ENCODE data around the gene NMT2.

Gene NMT2

DNA sequence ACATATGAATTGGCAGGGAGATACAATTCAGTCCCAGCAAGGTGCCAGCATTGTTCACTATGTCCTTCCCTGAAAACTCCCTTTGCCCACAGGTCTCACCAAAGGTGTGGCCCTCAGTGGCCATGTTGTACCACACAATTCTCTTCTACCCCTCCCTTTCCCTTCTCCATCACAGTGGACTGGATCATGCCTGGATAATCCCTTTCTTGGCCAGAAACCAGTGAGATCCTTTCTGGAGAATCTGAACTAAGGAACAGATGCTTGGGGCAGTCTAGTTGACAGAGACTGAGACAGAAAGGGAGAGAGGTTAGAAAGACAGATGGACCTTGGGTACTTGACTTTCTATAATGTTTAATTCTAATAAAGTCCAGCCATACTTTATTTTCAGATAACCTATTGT is 9.5 kb downstream of the NMT2 start:
- H3K36me3 ChIP-seq (ENCODE audit: control insufficient read depth in 2 of 2, insufficient read depth in 2 of 2, low read length in 2 of 2): no peaks in the 10 kb centered on the region
- no peak overlapping the region for H3K4me3 ChIP-seq (ENCODE audit: low read length in 2 of 2)
- H3K27me3 ChIP-seq (ENCODE audit: control insufficient read depth in 1 of 2, insufficient read depth in 2 of 2, low read length in 2 of 2): no peaks in the 10 kb centered on the region
- no peak overlapping the region for H3K9ac ChIP-seq (ENCODE audit: low read length in 2 of 2)
- no peak overlapping the region for H3K27ac ChIP-seq (ENCODE audit: low read length)
- H3K9me3 ChIP-seq (ENCODE audit: control insufficient read depth in 2 of 2, low read length in 2 of 2): no peaks in the 10 kb centered on the region
- no peaks in the 10 kb centered on the region for H3K4me1 ChIP-seq (ENCODE audit: control insufficient read depth, insufficient read depth, low read length)

DNA sequence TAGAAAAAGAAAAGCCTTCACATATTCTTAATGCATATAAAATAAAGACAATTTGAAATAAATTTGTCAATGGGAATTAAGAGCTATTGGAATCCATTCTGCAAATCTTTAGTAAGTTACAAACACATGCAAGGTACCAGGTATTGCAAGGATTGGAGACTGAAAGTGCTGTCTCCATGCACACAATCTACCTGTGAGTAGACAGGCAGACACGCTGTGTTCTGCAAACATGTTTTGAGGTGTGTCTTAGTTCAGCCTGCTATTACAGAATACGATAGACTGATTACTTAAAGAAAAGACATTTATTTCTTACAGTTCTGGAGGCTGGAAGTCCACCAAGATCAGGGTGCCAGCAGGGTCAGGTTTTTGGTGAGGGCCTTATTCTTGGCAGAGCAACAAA is 10.0 kb downstream of the NMT2 start:
- Histone ChIP-seq H3K4me1 (ENCODE audit: control insufficient read depth, insufficient read depth, low read length) (no peaks in the 10 kb centered on the region), H3K9me3 (ENCODE audit: control insufficient read depth in 2 of 2, low read length in 2 of 2) (no peaks in the 10 kb centered on the region), H3K36me3 (ENCODE audit: control insufficient read depth in 2 of 2, insufficient read depth in 2 of 2, low read length in 2 of 2) (no peaks in the 10 kb centered on the region), H3K27ac (ENCODE audit: low read length) (no peak overlapping the region), H3K9ac (ENCODE audit: low read length in 2 of 2) (no peak overlapping the region), H3K4me3 (ENCODE audit: low read length in 2 of 2) (no peak overlapping the region), H3K27me3 (ENCODE audit: control insufficient read depth in 1 of 2, insufficient read depth in 2 of 2, low read length in 2 of 2) (no peaks in the 10 kb centered on the region)

DNA sequence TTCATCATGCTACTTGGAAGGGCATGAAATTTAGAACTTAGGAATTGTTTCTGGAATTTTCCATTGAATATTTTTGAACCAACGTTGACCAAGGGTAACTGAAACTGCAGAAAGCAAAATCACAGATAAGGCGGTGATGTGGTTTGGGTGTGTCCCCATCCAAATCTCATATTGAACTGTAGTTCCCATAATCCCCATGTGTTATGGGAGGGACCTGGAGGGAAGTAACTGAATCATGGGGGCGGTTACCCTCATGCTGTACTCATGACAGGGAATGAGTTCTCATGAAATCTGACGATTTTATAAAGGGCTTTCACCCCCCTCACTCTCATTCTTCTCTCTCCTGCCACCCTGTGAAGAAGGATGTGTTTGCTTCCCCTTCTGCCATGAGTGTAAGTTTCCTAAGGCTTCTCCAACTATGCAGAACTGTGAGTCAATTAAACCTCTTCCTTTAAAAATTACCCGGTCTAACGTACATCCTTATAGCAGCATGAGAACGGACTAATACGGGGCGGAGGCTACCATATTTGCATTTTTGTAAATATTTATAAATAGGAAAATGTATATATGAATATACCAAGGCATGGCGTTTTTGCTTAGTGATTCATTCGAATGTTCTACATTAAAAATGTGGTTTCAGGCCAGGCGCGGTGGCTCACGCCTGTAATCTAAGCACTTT is 12.4 kb downstream of the NMT2 start:
- Histone ChIP-seq H3K36me3 (ENCODE audit: control insufficient read depth in 2 of 2, insufficient read depth in 2 of 2, low read length in 2 of 2) (no peaks in the 10 kb centered on the region), H3K9me3 (ENCODE audit: control insufficient read depth in 2 of 2, low read length in 2 of 2) (no peaks in the 10 kb centered on the region), H3K27ac (ENCODE audit: low read length) (no peak overlapping the region), H3K4me1 (ENCODE audit: control insufficient read depth, insufficient read depth, low read length) (no peaks in the 10 kb centered on the region), H3K4me3 (ENCODE audit: low read length in 2 of 2) (no peak overlapping the region), H3K27me3 (ENCODE audit: control insufficient read depth in 1 of 2, insufficient read depth in 2 of 2, low read length in 2 of 2) (no peaks in the 10 kb centered on the region), H3K9ac (ENCODE audit: low read length in 2 of 2) (no peak overlapping the region)

DNA sequence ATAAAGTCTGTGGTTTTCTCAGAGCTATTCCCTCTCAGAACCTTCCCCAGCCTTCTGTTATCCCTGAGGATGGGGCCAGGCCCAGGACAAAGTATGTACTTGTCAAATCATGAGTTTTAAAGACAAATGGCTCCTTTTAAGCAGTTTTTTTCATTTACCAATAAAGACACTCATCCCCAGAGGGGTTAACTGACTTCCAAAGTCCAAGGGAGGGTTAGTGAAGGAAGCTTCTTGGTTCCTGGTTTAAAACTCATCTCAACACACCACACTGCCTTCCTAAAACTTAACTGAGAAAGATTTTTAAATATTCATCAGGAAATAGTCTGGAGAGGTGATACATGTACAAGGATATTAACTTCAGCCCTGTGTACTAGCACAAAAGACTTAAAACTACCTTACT is 15.9 kb downstream of the NMT2 start:
- Histone ChIP-seq H3K9me3 (ENCODE audit: control insufficient read depth in 2 of 2, low read length in 2 of 2) (no peaks in the 10 kb centered on the region), H3K36me3 (ENCODE audit: control insufficient read depth in 2 of 2, insufficient read depth in 2 of 2, low read length in 2 of 2) (no peaks in the 10 kb centered on the region), H3K27ac (ENCODE audit: low read length) (no peak overlapping the region), H3K9ac (ENCODE audit: low read length in 2 of 2) (no peak overlapping the region), H3K4me1 (ENCODE audit: control insufficient read depth, insufficient read depth, low read length) (no peaks in the 10 kb centered on the region), H3K27me3 (ENCODE audit: control insufficient read depth in 1 of 2, insufficient read depth in 2 of 2, low read length in 2 of 2) (no peaks in the 10 kb centered on the region), H3K4me3 (ENCODE audit: low read length in 2 of 2) (no peak overlapping the region)

DNA sequence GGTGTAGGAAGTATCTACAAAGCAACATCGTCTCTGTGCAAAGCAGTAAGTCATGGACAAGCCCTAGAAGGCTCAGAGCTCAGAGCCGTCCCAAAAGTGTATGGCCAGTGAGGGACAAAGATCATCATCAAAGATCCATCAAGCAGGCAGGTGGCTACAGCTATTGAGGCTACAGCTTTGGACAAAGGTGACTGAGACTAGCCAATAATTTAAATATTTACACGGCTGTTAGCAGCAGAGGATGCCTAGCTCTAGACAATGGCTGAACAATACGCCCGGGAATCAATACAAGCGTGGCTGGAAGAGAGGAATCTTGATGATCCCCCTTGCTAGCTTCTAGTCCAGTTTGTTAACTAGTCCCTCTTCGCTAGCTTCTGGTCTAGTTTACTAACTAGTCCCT is 17.9 kb downstream of the NMT2 start:
- no peaks in the 10 kb centered on the region for H3K36me3 ChIP-seq (ENCODE audit: control insufficient read depth in 2 of 2, insufficient read depth in 2 of 2, low read length in 2 of 2)
- no peak overlapping the region for H3K27ac ChIP-seq (ENCODE audit: low read length)
- H3K9ac ChIP-seq (ENCODE audit: low read length in 2 of 2): no peak overlapping the region

DNA sequence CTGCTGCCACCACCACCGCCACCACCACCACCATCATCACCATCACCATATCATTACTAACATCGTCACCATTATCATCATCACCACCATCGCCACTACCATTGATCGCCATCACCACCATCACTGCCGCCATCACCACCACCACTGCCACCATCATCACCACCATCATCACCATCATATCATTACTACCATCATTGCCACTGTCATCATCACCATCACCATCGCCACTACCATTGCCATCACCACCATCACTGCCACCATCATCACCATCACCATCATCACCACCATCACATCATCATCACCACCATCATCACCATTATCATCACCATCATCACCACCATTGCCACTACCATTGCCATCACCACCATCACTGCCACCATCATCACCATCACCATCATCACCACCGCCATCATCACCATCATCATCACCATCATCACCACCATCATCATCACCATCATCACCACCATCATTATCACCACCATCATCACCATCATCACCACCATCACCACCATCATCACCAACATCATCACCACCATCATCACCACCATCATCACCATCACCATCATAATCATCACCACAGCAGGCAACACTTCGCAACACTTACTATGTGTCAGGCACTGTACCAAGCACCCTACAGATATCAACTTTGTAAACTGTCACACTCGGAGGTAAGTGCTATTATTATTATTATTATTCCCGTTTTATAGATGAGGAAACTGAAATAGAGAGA is 19.3 kb downstream of the NMT2 start:
- H3K36me3 ChIP-seq (ENCODE audit: control insufficient read depth in 2 of 2, insufficient read depth in 2 of 2, low read length in 2 of 2): no peaks in the 10 kb centered on the region
- no peaks in the 10 kb centered on the region for H3K27me3 ChIP-seq (ENCODE audit: control insufficient read depth in 1 of 2, insufficient read depth in 2 of 2, low read length in 2 of 2)
- no peaks in the 10 kb centered on the region for H3K9me3 ChIP-seq (ENCODE audit: control insufficient read depth in 2 of 2, low read length in 2 of 2)
- no peak overlapping the region for H3K27ac ChIP-seq (ENCODE audit: low read length)
- H3K4me3 ChIP-seq (ENCODE audit: low read length in 2 of 2): no peak overlapping the region
- no peak overlapping the region for H3K9ac ChIP-seq (ENCODE audit: low read length in 2 of 2)
- H3K4me1 ChIP-seq (ENCODE audit: control insufficient read depth, insufficient read depth, low read length): no peaks in the 10 kb centered on the region

More for the DNA sequence above, 17.9 kb downstream of the NMT2 start:
- H3K27me3 ChIP-seq (ENCODE audit: control insufficient read depth in 1 of 2, insufficient read depth in 2 of 2, low read length in 2 of 2): no peaks in the 10 kb centered on the region
- H3K4me1 ChIP-seq (ENCODE audit: control insufficient read depth, insufficient read depth, low read length): no peaks in the 10 kb centered on the region
- no peaks in the 10 kb centered on the region for H3K9me3 ChIP-seq (ENCODE audit: control insufficient read depth in 2 of 2, low read length in 2 of 2)
- no peak overlapping the region for H3K4me3 ChIP-seq (ENCODE audit: low read length in 2 of 2)

DNA sequence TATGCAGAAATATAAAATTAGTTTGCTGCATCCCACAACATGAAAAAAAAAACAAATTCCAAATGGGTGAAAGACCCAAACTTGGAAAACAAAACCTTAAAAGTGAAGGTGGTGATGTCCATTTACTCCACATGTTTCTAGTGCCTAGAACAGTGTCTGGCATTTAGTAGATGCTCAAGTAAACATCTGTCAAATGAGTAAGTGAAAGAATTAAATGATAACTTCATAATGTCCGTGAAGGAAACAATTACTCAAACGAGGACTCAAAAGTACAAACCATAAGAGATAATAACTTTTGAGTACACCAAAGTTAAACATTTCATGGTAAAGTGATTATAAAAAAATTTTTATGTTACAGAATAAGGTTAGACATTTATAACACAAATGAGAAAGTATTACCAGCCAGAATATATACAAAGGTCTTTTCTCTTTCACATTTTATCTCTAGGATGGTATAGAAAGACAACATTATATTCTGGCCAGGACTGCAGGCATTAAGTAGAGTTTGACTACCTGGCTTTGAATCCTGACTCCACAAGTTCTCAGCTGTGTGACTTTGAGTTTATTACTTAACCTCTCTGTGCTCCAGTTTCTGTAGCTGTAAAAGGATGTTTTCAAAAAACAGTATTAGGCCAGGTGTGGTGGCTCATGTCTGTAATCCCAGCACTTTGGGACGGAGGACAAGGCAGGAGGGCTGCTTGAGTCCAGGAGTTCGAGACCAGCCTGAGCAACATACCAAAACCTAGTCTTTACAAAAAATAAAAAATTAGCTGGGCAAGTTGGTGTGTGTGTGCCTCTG is 20.7 kb downstream of the NMT2 start:
- Histone ChIP-seq H3K27me3 (ENCODE audit: control insufficient read depth in 1 of 2, insufficient read depth in 2 of 2, low read length in 2 of 2) (no peaks in the 10 kb centered on the region), H3K9me3 (ENCODE audit: control insufficient read depth in 2 of 2, low read length in 2 of 2) (no peaks in the 10 kb centered on the region), H3K4me1 (ENCODE audit: control insufficient read depth, insufficient read depth, low read length) (no peaks in the 10 kb centered on the region), H3K4me3 (ENCODE audit: low read length in 2 of 2) (no peak overlapping the region), H3K9ac (ENCODE audit: low read length in 2 of 2) (no peak overlapping the region), H3K27ac (ENCODE audit: low read length) (no peak overlapping the region), H3K36me3 (ENCODE audit: control insufficient read depth in 2 of 2, insufficient read depth in 2 of 2, low read length in 2 of 2) (no peaks in the 10 kb centered on the region)

DNA sequence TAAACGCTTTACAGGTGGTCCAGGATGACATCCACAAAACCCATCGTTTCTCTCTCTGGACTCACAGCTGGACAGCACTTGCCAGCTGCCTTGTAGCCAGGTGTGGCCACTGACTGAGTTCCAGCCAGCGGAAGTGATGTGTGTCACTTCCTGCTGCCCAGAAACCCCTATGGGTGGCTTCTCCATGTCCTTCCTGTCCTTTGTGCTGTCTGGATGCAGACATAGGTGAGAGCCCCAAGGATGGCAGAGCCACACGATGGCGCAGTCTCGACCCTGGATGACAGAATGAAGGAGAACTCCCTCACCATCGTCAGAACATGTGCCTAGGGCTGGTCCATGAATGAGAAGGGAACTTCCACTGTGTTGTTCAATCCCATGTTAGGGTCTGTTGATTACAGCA is 22.1 kb downstream of the NMT2 start:
- Histone ChIP-seq H3K36me3 (ENCODE audit: control insufficient read depth in 2 of 2, insufficient read depth in 2 of 2, low read length in 2 of 2) (no peaks in the 10 kb centered on the region), H3K9ac (ENCODE audit: low read length in 2 of 2) (no peak overlapping the region), H3K4me1 (ENCODE audit: control insufficient read depth, insufficient read depth, low read length) (no peaks in the 10 kb centered on the region), H3K27ac (ENCODE audit: low read length) (no peak overlapping the region), H3K4me3 (ENCODE audit: low read length in 2 of 2) (no peak overlapping the region), H3K9me3 (ENCODE audit: control insufficient read depth in 2 of 2, low read length in 2 of 2) (no peaks in the 10 kb centered on the region), H3K27me3 (ENCODE audit: control insufficient read depth in 1 of 2, insufficient read depth in 2 of 2, low read length in 2 of 2) (no peaks in the 10 kb centered on the region)

DNA sequence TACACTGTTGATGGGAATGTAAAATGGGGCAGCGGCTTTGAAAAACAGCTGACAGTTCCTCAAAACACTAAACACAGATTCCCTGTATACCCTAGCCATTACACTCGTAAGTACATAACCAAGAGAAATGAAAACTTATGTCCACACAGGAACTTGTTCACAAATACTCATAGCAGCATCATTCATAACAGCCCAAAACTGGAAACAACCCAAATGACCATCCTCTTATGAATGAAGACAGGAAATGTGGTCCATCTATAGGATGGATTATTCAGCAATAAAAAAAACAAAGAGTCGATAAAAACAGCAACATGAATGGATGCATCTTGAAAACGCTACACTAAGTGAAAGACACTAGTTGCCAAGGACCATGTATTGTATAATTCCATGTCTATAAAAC is 23.7 kb downstream of the NMT2 start:
- Histone ChIP-seq H3K9ac (ENCODE audit: low read length in 2 of 2) (no peak overlapping the region), H3K9me3 (ENCODE audit: control insufficient read depth in 2 of 2, low read length in 2 of 2) (no peaks in the 10 kb centered on the region), H3K27ac (ENCODE audit: low read length) (no peak overlapping the region), H3K27me3 (ENCODE audit: control insufficient read depth in 1 of 2, insufficient read depth in 2 of 2, low read length in 2 of 2) (no peaks in the 10 kb centered on the region), H3K4me3 (ENCODE audit: low read length in 2 of 2) (no peak overlapping the region), H3K36me3 (ENCODE audit: control insufficient read depth in 2 of 2, insufficient read depth in 2 of 2, low read length in 2 of 2) (peaks cover 0 to 5% of the 10 kb centered on the region in 2 donors), H3K4me1 (ENCODE audit: control insufficient read depth, insufficient read depth, low read length) (no peaks in the 10 kb centered on the region)

DNA sequence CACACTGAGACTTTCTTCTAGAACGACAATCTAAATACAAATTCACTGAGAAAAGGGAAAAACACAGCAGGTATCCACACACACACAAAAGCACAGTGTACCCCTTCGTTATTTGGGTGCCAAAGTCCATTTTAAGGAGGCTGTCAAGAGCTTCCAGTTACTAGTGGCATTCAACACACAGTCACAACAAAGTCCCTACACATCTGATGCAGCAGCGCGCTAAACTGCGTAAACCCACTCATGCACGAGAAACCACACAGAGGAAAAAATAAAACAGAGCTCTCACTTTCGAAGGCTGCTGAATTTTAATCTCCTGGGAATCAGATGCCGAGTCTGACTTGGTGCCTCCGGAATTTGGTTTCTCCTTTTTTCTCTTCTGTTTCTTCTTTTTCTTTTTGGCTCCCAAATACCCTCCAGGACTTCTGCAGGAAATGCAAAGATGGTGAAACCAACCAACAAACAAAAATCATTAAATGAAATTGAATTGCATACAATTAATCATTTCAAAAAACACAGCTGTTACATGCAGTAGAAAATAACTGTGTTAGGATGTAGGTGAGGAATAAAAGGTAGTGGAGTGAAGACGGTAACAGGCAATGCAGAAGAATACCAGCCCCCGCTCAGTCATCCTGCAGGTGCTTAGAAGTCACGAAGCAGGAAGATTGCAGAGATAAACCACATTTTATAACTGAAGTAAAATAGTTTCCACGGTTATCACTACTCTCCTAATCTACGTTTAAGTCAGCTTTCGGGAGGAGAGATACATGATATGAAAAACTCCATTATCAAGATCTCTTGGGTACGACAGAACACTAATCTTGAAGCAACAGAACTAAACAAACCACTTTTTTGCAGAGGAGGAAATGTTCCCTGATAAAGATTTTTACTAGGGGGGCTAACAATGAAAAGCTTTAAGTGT is 27.1 kb downstream of the NMT2 start:
- no peak overlapping the region for H3K4me3 ChIP-seq (ENCODE audit: low read length in 2 of 2)
- peaks cover 0 to 7% of the 10 kb centered on the region in 2 donors for H3K36me3 ChIP-seq (ENCODE audit: control insufficient read depth in 2 of 2, insufficient read depth in 2 of 2, low read length in 2 of 2)
- H3K27ac ChIP-seq (ENCODE audit: low read length): no peak overlapping the region
- H3K4me1 ChIP-seq (ENCODE audit: control insufficient read depth, insufficient read depth, low read length): no peaks in the 10 kb centered on the region
- H3K9me3 ChIP-seq (ENCODE audit: control insufficient read depth in 2 of 2, low read length in 2 of 2): no peaks in the 10 kb centered on the region
- no peak overlapping the region for H3K9ac ChIP-seq (ENCODE audit: low read length in 2 of 2)
- no peaks in the 10 kb centered on the region for H3K27me3 ChIP-seq (ENCODE audit: control insufficient read depth in 1 of 2, insufficient read depth in 2 of 2, low read length in 2 of 2)

Data from stomach smooth muscle (tissue), 2 donors.